NCI-H1694 treated with DMSO at 0.1 percent for 48 hours (cell line): ENCODE measurements around the gene TAF1B.
"Not testable (repeated sequence)": the region's sequence is repeated elsewhere in the genome, so short reads cannot be mapped to it uniquely, and the experiment has no call there.

Experiments used
- DNase-seq: peaks from one replicate; lab custom pipeline; 2025; lab: John Stamatoyannopoulos, UW

TAF1B gene

DNA sequence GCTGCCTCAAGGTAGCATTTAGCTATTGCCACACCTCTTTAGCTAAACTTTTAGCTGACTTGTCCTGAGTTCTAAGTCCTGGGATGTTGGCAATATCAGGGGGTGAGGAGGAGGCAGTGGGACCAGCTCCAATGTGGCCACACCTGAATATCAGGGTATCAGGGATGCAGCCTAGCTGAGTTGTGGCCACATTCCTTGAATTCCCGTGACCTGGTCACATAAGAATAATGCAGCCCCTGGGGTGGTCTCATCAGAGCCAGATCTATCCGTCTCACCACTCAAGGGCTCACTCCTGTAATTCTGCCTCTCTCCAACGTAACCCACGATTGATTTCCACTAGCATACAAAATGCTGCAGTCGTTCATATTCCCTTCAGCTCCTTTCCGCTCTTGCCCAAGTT lies 11.6 kb upstream of the TAF1B start:
- no peak for DNase-seq

DNA sequence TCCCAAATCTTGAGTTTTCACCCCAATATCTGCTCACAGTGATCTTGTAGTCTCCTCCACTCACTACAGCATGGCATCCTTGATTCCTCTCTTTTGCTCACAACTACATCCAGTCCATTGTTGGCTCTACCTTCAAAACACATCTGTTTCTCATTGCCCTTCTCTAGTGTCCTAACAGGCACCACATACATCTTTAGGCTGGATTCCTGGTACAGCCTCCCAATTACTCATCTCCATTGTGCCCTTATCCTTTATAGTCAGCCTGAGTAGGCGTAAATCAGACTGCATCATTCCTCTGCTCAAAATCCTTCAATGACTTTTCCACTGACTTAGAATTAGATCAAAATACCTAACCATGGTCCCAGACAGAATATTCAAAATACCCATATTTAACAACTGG lies 10.7 kb upstream of the TAF1B start:
- no peak for DNase-seq

DNA sequence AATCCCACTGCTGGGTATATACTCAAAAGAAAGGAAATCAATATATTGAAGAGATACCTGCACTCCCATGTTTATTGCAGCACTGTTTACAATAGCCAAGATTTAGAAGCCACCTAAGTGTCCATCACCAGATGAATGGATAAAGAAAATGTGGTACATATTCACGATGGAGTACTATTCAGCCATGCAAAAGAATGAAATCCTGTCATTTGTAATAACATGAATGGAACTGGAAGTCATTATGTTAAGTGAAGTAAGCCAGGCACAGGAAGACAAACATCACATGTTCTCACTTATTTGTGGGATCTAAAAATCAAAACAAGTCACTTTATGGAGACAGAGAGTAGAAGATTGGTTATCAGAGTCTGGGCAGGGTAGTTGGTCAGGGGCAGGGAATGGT lies 8.2 kb upstream of the TAF1B start:
- DNase-seq = not testable (repeated sequence)

DNA sequence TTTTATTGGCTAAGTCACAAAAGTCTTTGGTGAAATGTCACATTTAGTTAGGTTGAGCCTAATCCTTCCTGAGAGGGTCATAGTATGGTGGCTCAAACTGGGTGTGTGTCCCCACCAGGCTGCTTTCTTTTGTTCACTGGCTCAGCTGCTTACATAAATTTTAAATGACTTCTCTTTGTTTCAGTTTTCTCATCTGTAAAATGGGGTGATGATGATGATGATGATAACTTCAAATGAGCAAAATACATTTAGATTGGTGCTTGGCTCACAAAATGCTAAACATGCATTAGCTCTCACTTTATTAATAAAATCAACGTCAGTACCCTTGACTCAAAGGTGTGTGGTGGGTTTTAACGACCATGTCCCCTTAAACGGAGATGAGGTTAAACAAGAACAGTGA lies 7.2 kb upstream of the TAF1B start:
- DNase-seq = no peak

DNA sequence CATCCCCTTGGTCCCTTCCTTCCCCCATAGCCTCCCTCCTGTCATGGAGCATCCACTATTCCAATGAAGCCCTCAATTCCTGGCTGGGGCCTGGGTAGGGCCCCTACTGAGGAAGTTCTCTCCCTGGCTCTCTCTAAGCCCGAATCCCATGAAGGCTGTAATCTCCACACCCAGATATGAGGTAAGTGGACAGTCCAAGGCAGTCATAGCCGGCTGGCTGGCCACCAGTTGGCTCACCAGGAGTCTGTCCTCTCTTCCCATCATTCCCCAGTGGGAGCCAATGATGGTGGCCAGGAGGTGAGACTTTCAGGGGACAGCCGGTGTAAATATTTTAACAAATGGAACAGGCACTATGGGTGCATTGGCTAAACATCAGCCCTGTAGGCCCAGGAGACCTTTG lies 6.8 kb upstream of the TAF1B start:
- no peak for DNase-seq

DNA sequence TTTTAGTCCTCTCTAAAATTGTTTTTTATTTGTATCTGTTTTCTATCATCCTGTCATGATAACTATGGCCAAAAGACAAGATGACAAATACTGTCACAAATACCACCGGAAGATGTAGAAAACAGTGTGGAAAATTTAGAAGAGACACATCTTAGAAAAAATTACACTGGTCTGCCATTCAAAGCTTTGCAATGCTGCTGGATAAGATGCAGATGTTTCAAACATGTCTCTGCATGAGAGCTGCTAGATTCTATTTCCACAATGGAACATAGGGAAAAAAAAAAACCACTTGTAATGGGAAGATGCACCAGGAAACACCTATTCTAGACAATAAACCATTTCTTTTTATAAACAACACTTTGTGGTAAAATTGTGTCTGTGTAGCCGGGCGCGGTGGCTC lies 5.8 kb upstream of the TAF1B start:
- no peak for DNase-seq

GRCh38 chr2:9838391-9838790 lies 4.9 kb upstream of the TAF1B start:
- no peak for DNase-seq

GRCh38 chr2:9842487-9843228 lies 616 bp upstream of the TAF1B start:
- DNase-seq = no peak

GRCh38 chr2:9844036-9844483 lies 786 bp downstream of the TAF1B start:
- peak; percentile 47 for DNase-seq

- DNase-seq = no peak
These were observed 1.3 kb downstream of the TAF1B start for GRCh38 chr2:9844576-9844975.

DNA sequence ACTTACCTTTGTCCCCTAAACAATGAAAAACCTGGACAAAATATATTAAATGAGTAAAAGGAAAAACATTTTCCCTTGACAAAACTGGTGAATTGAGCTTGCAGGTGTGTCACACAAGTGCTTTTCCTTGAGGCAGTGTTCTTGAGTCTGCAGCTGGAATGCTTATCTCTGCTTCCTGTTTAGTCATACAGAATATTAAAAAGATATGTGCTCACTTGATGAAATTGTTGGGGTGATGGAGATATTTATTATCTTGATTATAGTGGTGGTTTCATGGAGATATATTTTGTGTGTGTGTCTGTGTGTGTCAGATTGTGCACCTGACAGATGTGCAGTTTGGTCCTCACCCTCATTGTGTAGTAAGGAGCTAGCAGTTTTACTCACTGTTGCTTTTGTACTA lies 3.3 kb downstream of the TAF1B start:
- no peak for DNase-seq

DNA sequence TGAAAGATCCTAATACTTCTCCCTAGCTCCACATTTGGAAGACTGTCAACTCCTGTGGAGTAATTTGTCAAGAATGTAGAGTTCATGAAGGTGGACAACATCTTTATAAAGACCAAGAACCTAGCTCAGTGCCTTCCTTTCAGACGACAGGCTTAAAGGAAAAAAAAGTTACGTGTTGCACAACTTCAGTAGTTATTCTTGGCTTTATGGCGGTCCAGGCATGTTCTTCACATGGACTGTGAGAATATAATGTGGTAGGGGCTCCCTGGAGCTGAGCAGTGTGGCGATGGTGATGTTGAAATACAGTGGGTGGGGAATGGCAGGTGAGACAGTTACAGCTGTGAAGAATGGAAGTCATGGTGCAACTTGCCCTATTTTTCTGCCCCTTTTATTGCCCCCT lies 3.9 kb downstream of the TAF1B start:
- no peak for DNase-seq

DNA sequence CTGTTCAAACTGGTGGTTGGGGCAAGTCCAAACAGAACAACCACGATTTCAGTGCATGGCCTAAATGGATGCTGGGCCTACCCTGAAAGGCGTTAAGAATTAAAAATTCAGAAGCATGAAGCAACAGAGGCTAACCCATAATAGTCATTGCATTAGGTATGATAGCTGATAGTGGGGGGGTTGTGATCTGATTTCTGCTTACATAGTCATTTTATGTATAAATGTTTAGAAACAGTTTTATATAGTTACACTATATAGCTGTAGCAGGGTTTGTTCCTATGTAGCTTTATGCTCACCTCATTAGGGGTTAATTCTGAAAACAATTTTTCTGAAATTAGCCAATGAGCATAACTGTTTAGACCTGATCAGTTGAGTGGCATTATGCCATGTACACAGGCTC lies 9.6 kb downstream of the TAF1B start:
- DNase-seq = no peak

DNA sequence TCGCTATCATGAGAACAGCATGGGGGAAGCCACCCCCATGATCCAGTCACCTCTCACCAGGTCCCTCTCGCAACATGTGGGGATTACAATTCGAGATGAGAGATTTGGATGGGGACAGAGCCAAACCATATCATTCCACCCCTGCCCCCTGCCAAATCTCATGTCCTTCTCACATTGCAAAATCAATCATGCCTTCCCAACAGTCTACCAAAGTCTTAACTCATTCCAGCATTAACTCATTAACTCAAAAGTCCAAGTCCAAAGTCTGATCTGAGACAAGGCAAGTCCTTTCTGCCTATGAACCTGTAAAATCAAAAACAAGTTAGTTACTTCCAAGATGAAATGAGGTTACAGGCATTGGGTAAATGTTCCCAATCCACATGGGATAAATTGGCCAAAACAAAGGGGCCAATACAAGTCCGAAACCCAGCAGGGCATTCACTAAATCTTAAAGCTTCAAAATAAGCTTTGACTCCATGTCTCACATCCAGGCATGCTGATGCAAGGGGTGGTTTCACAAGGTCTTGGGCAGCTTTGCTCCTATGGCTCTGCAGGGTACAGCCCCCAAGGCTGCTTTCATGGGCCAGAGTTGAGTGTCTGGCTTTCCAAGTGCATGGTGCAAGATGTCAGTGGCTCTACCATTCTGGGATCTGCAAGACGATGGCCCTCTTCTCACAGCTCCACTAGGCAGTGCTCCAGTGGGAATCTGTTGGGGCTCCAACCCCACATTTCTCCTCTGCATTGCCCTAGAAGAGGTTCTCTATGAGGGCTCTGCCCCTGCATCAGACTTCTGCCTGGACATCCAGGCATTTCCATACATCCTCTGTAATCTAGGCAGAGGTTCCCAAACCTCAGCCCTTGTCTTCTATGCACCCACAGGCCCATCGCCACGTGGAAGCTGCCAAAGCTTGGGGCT lies 14.8 kb downstream of the TAF1B start:
- no peak for DNase-seq

GRCh38 chr2:9858730-9859068 lies 15.4 kb downstream of the TAF1B start:
- no peak for DNase-seq

DNA sequence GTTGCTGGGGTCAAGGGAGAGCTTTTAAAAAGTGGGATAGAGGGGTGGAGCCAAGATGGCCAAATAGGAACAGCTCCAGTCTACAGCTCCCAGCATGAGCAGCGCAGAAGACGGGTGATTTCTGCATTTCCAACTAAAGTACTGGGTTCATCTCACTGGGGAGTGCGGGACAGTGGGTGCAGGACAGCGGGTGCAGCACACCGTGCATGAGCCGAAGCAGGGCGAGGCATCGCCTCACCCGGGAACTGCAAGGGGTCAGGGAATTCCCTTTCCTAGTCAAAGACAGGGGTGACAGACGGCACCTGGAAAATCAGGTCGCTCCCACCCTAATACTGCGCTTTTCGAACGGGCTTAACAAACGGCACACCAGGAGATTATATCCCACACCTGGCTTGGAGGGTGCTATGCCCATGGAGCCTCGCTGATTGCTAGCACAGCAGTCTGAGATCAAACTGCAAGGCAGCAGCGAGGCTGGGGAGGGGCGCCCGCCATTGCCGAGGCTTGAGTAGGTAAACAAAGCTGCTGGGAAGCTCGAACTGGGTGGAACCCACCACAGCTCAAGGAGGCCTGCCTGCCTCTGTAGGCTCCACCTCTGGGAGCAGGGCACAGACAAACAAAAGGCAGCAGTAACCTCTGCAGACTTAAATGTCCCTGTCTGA lies 17.8 kb downstream of the TAF1B start:
- DNase-seq = not testable (repeated sequence)

GRCh38 chr2:9867881-9868280 lies 24.6 kb downstream of the TAF1B start:
- no peak for DNase-seq

- DNase-seq = no peak
These were observed 30.1 kb downstream of the TAF1B start for GRCh38 chr2:9873337-9873736.

DNA sequence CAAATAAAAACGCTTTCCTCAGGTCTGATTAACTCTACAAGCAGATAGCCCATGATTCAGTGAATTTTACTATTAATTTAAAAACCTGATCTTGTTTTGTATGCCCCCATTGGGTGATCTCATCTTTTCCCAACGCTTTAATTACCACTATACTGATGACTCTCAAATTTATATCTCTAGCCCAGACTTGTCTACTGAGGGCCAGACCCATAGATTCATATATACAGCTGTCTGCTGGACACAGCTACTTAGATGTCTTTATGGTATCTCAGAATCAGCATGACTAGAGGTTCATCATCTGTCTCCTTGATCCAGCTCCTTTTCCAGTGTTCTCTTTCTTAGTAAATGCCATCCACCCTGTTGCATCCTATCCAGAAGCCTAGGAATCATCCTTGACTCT lies 33.8 kb downstream of the TAF1B start:
- no peak for DNase-seq

DNA sequence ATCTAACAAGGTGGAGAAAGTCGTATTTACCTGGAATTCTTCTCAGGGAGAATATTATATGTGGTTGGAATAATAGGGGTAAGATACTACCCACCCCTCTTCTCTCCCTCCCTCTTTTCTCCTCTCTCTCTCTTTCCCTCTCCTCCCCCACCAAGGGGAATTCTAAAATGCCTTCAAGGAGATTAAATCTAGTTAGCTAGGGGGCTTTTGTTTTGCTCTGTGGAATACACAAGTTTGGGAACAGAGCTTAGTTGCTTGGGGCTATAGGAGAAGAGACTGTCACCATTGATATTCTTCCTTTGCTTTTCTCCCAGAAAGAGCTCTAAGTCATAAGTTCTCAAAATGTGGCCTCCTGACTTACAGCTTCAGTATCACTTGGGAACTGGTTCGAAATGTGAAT lies 34.5 kb downstream of the TAF1B start:
- no peak for DNase-seq

- DNase-seq = no peak
These were observed 36.4 kb downstream of the TAF1B start for GRCh38 chr2:9879455-9880194.

- no peak for DNase-seq
These were observed 40.6 kb downstream of the TAF1B start for GRCh38 chr2:9883897-9884296.
